Mucosa of gallbladder (tissue), 1 donor: ENCODE data around the gene RPS4Y2. TPM values are rescaled to one million over a fixed set of nuclear protein-coding genes. Genes with fewer than 3 reads are reported as not detected.

Source experiments
- DNase-seq: peaks from one replicate; pipeline ENCODE4 v3.0.0-alpha.2; 2020; ENCODE audit warnings: low spot score
- total RNA-seq: library from RNA; stranded (reverse); gene quantifications from one replicate; pipeline ENCODE4 v1.2.1, GENCODE V29; 2021
- donor health status: DM: no; HTN: no; CAD: no.

Gene RPS4Y2
- total RNA-seq = not detected

DNA sequence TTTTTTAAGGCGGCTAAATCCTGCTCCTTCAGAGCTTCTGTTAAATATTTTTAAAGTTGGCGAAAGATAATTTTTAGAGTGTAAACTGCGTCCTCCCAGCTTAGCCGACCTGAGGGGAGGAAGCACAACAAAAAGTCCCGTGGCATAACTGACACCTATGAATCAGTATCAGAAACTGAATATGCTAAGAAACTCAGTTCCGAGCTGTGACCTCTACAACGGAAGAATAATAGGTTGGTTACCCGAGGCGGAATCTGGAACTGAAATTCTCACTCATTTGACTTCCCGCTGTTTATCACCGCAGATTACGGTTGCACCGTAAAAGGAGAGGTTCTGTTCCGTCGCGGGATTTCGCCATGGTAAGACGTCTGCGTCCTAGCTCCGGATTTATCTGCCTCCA is at the start of gene RPS4Y2:
Gene RPS4Y2, plus strand, starts transcription at position 301 of the 400 bp plus-strand sequence. Its CDS starts 56 bp downstream, at position 357.
- DNase-seq = no peak

GRCh38 chrY:20714391-20714790 is 41.5 kb upstream of the RPS4Y2 start:
- DNase-seq = no peak

DNA sequence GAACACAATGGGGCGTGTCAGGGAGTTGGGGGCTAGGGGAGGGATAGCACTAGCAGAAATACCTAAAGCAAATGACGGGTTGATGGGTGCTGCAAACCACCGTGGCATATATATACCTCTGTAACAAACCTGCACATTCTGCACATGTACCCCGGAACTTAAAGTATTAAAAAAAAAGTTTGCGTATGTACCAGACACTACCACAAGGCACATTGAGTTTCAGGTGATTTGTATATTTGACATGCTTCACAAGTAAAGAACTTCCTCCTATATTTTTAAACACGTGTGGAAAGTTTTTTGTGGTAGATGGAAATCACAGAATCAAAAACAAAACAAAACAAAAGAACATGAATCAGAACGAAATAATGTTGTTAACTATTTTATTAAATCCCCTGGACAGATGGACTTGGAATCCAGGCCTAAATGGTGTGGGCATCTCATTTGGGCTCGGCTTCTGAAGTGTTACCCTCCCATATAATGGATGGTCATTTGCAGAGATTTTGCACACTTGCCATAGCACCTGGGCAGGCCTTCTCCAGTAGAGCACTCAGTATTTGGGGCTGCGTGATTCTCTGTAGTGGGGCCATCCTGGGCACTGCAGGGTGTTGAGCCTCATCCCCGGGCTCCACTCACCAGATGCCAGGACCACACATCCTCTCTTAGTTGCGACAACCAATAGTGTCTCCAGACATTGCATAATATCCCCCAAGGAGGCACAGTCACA is 29.6 kb upstream of the RPS4Y2 start:
- DNase-seq = no peak

DNA sequence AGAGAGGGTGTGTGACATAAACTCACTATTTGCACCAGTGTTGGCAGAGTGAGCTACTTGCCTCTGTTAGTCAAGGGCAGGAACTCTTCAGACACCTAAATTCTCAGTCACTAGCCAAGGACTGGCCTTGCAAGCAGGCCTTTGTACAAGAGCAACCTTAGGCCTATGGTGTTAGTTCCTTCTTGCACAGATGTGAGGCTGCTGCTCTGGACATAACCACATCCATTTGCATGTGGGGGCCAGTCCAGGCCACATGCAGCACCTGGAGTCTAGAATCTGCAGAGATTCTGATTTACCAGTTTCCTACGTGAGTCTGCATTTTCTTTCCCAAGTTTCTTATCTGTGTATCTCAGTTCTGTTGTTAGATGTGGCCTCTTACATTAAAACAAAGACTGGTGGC is 20.7 kb upstream of the RPS4Y2 start:
- DNase-seq = no peak

GRCh38 chrY:20739806-20740205 is 16.1 kb upstream of the RPS4Y2 start:
- no peak for DNase-seq

DNA sequence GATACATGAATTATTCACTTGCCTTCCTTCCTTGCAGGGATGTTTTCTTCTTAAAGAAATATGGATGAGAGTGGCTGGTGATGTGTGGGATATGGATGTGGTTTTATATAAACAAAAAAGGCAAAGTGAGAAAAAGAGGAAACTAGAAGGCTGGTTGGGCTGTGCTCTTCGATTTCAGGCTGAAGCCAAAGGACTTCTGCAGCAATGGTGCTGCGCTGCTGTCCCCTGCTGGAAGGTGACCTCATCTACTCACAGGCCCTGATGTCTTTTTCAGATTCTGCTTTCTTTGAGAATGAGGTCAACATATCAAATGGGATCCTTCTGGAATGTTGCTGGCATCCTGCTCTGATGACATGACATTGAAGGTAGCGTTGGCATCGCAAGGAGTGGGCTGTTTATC is 15.3 kb upstream of the RPS4Y2 start:
- DNase-seq = no peak

DNA sequence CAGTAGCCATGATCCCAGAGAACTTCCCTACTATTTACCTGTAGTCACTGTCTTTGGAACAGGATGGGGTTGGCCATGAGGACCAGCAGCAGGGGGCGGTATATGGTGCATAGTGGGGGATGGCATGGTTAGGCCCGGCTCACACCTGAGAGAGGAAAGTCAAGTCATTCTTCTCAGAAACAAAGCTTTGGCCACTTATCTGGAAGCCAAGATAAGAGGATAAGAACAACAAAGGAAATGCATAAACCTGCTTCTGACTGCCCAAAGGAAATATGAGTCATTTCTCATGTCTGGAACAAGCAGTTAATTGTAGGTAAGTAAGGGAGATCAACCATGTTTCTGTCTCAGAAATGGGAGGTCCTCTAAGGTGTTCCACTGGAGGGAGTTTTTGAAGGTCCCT is 10.8 kb upstream of the RPS4Y2 start:
- no peak for DNase-seq

DNA sequence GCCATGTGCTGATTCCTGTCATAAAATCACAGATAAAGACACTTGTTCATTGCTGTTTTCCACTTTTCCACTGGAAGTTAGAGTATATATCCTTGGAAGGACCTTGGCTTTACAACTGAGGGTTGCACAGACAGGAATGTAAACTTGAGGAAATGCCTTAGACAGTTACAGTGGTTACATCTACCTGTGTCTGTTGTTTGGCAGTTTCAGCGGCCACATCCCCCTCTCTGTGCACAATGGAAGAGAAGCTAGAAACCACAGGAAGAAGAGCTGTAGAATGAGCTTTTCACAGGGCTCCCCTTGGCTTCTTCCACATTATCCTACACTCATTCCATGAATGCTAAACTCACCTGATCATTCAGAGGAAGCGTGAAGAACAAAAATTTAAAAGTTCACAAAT is 9.0 kb upstream of the RPS4Y2 start:
- DNase-seq = no peak

- DNase-seq = no peak
Measured at GRCh38 chrY:20763869-20764268, 8.0 kb downstream of the RPS4Y2 start.

GRCh38 chrY:20765117-20765516 is 9.2 kb downstream of the RPS4Y2 start:
- no peak for DNase-seq

DNA sequence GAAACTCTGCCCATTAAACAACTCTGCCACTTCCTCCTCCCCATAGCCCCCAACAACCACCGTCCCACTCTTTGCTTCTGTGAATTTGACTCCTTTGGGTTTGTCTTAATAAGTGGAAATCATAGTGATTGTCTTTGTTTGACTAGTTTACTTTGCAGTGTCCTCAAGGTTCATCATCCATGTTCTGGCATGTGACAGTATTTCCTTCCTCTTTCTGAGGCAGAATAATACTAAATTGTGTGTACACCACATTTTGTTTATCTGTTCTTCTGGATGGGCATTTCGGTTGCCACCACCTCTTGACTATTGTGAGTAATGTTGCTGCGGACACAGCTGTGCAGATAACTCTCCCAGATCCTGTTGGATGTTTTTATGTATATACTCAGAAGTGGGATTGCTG is 14.8 kb downstream of the RPS4Y2 start:
- DNase-seq = no peak

GRCh38 chrY:20776104-20776503 is 20.2 kb downstream of the RPS4Y2 start:
- DNase-seq = no peak

DNA sequence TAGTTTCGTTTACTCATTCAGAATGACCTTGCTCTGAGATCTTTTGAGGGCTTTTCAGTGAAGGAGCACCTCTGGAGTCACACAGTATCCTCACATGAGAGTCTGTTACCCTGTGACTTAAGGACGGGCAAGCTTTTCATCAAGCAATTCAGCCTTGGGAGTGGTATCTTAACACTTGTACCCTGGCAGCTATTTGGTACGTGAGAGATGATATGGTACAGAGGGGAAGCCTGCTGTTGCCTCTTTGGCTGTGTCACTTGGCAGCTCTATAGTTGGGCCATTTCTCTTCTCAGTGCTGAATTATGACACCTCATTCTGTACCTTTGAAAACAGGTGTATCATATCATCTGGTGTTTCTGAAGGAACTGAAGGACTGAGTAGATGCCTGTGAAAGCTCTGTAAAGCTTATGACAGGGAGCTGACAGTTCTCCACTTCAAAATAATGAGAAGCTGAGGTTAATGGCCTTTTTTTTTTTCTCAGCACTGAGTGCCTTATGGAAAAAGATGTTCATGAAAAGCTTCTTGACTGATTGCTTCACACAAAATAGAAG is 24.3 kb downstream of the RPS4Y2 start:
- no peak for DNase-seq

- DNase-seq = no peak
Measured at GRCh38 chrY:20780776-20781175, 24.9 kb downstream of the RPS4Y2 start.

GRCh38 chrY:20781408-20781807 is 25.5 kb downstream of the RPS4Y2 start:
- no peak for DNase-seq

DNA sequence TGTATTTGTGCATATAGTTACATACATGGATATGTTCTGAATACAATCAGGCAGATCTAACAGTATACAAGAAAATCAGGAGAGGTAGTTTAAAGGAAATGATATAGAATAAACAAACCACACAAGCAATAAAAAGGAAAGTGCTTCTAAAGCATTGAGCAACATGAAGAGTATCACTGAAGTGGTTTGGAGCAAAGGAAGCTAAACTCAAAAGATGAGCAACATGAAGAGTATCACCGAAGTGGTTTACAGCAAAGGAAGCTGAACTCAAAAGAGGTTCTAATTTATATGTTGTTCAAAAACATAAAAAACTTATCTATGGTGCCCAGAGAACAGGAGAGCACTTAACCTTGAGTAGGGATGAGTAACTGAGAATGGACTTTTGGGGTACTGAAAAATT is 29.1 kb downstream of the RPS4Y2 start:
- DNase-seq = no peak

GRCh38 chrY:20787076-20787475 is 31.2 kb downstream of the RPS4Y2 start:
- no peak for DNase-seq

- no peak for DNase-seq
Measured at GRCh38 chrY:20798351-20799049, 42.6 kb downstream of the RPS4Y2 start.

DNA sequence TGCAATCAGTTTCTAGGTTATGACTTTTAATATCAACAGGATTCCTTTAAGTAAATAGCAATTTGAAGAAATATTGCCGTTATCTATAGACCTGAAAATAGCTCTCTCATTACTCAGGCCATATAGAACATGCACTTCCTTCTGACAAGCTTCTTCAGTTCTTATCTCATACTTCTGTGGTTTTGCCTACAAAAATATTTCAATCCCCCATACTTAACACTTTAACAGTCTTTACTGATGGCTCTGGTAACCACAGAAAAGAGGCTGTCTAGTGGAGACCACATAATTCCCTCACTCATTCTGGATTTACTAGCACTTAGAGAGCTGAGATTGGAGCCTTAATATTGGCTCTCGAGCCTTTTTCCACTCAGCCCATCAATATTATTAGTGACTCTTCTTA is 46.8 kb downstream of the RPS4Y2 start:
- no peak for DNase-seq

- DNase-seq = no peak
Measured at GRCh38 chrY:20806243-20806642, 50.3 kb downstream of the RPS4Y2 start.

DNA sequence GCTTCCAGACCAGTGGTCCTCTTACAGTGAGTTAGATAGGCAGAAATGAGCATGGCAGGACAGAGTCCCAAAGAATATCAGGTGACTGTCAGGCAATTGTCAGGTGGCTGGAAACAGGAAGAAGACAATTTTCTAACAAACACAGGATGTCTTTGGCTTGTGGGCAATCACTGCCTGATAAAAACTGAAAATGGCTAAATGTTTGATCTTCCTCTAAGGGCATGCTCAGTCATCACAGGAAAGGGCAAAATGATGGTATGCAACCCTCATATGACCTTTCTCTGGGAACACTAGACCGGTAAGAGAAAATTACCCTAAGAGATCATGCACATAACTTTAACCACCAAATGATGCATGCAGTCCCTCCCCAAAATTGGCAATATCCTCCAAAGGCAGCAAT is 57.6 kb downstream of the RPS4Y2 start:
- no peak for DNase-seq

GRCh38 chrY:20814794-20815193 is 58.9 kb downstream of the RPS4Y2 start:
- DNase-seq = no peak

DNA sequence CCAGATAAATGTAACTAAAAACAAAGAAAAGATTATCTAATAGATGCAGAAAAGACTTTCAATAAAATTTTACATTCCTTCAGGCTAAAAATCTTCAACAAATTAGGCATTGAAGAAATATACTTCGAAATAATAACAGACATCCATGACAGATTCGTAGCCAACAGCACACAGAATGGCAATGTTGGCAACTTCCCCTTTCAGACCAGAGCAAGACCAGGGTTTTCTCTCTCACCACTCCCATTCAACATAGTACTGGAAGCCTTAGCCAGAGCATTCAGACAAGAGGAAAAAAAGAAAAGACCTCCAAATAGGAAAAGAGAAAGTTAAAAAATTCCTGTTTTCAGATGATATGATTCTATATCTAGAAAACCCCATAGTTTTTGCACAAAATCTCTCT is 61.2 kb downstream of the RPS4Y2 start:
- no peak for DNase-seq
